ENCODE results near the gene ZNF521.
A peak's percentile ranks its signal among the peaks of the same experiment; 100 is the strongest.

The ZNF521 gene

DNA sequence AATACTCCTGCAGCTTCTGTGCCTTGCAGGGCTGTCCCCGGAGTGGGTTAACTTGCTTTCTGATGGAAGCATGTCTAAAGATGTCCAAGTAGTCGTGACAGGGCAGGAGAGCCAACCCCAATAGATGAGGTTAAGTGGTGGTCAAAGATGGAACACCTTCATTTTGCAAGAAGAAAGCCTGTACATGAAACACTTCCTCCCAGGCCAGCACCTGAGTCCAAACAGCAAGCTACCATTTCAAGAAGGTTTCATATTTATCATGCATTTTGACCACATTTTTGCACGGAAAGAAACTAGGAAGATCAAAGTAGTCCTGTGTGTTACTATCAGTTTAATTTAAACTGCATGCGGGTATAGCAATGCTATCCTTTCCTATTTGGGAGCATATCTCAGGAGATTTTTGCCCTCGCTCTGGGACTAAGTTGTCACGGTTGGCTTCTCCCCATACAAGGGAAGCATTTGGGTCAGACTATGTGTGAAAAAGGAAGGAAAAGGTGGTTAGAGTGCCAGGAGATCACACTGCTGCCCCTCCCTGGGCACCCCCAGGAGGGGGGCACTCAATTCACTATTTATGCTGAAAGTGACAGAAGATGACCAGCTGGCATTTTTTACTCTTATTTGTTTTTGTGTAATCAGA, 187.6 kb downstream of the ZNF521 start:
- peak in 1 of 6 experiments; percentile 1 for DNase-seq

DNA sequence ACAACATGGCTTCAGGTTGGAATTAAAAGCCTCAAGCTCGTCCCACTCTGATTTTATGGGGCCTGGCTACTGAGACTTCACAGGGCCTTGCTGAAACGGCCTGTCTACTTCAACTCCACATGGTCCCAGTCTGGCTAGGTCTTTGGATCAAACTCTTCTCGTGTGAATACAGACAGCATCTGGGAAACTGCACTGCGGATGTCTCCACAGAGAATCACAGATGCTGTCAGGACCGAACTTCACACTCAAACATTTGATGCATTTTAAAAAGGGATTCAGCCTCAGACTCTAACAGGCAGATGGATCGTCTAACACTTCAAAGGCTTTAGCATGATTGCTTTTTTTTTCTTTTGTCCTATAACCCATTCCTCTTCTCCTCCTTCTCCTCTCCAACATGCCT, 198.5 kb downstream of the ZNF521 start:
- DNase-seq = no peak

DNA sequence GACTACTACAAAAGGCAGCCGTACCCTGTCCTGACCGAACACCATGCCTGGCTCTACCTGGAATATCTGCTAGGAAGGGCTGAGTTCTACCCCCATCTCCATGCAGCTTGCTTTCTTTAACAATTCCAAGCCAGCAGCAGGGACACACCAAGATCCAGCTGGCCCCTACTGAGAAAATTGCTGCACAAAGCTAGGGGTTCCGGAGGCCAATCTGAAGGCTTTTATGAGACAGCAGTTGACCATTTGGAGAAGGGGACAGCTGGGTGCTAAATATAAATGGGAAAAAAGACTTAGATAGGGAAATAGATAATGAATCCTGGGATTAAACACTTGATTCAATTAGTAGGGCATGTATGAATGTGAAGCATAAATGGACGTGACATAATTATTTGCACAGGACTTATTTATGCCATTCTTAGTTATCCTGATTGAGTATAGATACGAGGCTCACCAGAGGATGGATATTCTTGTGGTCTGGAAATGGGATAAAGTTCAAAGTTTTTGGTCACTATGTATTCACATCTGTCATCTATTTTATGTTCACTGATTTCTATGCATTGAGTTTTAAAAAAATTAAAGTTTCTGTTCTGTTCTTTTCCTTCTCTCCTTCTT, 204.0 kb downstream of the ZNF521 start:
- no peak for DNase-seq

DNA sequence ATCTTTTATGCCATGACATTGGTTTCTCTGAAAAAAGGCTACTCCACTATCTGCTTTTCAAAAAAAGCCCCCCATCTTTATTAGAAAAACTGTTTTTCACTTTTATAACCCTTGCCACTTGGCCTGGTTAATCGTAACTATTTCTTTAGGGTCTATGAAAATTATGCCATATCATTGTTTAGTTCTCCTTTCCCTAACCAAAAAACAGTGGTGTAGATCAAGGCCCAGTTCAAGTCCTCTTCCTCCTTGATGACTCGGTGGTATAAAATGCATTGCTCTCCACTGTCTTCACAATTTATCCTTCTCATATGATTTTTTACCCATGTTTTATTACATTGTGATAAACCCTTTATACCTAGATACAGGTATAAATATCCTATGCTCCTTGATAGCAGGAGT, 205.5 kb downstream of the ZNF521 start:
- no peak for DNase-seq

DNA sequence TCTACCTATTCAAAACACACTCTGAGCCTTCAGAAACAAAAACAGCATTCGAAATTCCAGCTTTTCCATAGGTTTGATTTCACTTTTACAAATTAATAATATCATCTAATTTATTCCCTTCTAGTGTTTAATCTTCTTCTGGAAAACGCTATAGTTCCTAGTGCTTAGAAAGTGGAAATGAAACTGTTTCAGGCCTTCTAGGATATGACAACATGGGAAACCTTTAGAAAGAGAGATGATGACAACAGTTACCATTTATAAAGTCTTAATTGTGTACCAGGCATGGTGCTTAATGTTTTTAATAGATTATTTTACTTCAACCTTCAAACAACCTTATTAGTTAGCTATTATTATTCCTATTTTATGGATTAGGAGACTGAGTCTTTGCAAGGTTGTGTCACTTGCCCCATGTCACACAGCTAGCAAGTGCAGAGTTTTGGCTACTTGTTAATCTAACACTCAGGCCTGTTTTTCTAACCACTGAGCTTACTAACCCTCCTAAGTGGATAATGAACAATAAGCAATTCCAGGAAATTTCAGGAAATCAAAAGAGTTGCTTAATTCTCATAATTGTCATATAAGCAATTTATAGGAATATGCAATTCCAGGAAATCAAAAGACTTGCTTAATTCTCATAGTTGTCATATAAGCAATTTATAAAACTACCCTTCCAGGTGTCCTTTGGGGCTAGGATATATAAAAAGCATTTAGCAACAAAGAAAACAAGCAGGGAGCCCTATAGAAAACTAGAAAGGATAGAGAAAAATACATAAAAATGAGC, 206.0 kb downstream of the ZNF521 start:
- DNase-seq = no peak

DNA sequence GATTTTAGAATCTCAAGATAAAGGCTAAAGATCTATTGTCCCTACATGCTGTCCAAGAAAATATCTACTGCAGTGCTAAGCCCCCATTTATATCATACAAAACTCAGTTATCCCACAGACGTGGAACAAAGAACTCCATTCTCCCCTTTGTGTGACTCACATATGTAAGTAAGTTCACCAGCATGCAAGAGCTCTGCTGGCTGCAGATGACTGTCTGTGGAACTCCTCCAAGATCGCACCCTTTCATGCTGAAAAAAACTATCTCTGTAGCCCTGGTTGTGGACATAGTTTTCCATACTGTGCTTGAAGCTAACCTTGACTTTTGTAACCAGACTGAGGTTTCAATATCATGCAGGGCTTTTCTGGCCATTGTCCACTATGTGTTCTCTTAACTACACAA, 207.1 kb downstream of the ZNF521 start:
- no peak for DNase-seq

DNA sequence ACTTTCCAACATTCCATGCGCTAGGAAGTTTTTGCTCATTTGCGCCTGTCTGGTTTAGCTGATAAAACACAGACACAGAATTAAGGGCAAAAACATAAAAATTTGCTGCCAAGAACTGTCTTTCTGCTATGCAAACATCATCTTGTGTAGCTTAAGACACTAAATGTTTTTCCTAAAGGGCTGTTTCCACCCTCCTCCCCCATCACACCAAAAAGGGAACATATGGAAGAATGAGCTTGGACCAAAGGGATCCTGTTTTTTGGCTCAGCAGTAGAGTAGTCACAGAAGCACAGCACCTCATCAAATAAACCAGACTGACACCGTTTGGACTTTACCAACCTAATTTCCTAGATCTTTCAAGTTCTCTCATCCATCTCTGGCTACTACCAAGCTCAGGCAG, 210.1 kb downstream of the ZNF521 start:
- DNase-seq = no peak

DNA sequence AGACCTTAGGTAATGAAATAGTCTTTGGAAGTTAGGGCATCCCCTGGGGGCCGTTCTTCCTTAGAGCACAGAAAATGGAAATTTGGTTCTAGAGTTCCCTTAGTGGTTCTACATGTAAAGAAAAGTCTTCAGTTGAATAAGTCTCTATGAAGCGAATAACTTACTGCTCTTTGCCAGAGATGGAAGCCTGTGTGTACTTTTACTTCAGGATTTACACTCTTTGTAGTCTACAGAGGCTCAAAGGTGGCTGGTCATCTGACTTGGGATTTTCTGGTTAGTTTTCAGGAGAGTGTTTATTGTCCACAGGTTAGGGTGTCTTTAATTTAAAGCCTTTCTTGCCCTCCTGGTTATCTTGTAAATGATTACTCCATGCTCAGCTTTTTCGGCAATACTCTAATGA, 210.6 kb downstream of the ZNF521 start:
- DNase-seq = no peak

DNA sequence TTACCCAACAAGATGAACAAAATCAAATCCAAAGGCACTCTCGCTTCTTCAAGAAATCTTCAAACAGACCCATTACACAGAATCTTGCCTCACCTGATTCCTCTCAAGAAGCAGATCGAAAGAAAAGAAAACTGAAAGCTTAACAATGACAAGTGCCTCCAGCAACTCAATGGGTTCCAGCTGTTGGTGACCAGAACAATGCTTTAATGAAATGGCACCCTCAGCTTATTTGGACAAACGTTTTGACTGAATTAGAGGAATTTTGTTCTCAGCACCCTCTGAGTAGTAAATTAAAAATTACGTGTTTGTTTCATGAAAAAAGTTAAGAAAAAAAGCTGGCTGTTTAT, 211.0 kb downstream of the ZNF521 start:
- no peak for DNase-seq

DNA sequence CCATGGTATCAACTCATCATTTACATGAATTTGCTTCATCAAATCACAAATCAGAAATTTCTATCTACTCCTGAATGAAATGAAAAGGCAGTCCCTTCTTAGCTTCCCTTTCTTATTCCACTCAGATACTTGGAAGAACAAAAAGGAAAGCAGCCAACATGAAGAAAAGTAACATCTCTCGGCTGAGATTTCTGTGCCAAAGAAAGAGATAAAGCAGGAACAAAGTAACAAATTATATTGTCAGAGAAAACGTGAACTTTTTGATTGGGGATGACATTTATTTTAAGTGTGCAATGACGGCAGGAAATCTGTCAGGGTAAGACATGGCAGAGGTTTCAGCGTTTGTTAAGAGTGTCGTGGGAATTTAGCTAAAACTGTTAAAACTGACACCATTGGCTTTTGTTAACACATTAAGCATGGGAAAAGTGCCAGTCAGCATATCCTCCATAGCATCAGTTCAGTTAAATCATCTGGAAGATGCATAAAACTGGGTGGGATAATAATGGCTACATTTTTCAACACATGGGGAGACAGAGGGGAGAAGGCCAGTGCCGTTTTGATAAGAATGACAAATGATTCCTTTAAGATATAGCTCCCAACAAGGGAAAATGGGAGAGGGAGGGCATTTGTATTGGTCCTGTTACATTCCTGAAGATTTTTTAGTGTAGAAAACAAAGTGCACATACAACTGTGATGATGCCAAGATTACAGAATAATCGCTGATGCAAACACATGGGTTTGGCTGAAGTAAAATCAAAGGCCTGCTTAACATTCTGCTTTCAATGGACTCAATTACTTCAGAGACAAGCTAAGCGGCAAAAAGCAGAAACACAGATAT, 211.6 kb downstream of the ZNF521 start:
- DNase-seq = no peak

DNA sequence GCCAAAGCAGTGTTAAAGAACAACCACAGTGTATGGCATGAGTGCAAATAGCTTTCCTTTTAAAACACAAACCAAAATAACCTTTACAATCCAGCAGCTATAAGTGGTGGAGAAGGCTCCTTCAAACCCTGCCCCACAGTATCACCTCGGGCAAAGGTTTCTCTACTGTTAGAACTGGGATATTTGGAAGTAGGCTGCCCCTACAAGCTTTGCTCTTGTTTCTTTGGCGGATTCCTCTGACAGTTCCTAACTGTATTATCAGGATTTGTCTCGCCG, 214.8 kb downstream of the ZNF521 start:
- no peak for DNase-seq

DNA sequence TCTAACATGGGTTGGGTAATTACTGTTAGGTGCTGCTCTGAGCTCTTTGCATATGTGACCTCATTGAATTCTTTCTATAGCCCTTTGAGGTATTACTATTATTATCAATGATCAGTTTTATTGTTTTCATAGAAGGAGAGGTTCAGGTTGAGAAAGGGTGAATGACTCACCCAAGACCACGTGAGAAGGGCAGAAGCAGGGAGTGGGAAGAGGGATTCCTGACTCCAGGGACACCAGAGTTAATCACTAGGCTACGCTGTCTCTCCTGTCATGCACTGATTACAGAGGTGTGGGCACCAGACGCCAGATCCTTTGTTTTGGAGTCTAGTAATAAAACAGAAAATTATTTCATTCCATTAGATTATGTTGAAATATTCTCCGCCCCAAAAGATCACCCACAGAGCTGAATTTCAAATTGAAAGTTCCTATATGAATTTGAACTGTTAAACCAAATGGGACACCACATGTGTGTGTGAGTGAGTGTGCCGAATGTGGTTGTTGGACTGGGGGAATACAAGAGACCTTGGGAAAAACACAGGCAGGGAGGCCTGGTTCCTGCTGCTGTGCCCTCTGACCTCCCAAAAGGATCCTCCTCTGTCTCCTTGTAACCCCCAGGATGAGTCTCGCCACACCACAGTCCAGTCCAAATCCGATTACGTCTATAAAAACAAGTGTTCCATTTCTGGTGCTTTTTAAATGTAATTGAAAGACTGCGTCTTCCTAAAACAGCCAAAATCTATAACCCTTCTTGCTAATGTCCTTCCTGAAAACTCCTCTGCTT, 215.4 kb downstream of the ZNF521 start:
- no peak for DNase-seq

DNA sequence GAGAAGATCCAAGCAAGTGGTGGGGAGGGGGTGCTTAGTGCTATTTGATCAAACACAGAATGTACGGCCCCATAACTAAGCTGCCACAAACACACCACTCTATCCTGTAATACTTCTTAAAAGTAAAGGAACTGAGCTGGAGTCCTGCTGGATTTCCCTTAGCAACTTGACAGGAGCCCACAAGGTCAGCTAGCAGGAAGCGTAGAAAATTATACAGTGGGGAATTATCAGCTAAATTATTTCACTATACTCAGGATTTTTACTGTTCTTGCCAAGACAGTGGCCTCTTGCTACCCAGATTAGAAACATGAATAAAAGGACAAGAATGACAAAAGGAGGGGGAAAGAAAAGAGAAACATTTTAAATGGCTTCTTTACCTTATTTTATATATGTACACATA, 217.1 kb downstream of the ZNF521 start:
- DNase-seq = no peak

DNA sequence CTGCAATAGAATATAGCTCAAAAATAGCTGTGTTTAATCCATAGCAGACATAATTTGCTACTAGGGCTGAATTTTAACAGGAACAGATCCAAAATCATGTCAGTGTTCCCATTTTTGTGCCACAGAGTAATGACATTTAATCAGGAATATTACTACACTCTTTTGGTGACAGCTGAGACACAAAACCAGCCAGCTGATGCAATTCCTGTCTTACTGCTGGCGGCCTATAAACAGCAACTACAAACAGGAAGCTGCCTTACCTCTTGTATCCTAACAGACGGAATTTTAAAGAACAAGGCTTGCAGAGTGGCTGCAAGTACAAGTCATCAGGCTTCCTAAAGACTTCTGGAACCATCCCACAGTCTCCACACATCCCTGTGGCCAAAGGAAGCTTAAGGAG, 218.1 kb downstream of the ZNF521 start:
- DNase-seq = no peak

DNA sequence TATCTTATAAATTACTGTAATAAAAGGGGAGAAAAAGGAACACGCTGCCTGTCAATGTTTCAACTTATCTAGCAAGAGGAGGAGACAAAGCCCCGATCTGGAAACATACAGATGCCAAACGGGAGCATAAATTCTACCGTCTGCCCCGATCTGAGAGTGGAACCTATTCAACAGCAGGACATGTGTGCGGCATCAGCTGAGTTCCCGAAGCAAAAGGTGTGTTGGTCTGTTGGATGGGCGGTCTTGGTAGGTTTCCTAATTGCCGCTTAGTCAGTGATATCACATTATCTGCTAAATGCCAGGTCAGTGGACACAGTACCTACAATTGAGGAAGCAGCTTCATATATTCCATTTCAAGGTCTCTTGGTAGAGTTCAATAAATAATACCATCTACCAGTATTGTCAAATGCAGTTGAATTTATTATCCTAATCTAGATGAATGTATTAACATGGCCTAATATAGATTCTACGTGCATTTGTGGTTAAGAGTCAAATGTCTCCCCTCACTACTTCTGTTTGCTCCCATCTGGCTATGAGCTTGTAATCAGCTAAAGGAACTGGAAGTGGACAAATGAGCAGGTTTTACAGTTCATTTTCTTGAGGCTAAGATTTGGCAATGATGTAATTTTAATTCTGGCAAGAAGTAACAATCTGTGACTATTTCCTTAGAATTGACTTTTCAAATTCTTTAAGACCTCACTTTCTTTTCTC, 219.0 kb downstream of the ZNF521 start:
- no peak for DNase-seq

DNA sequence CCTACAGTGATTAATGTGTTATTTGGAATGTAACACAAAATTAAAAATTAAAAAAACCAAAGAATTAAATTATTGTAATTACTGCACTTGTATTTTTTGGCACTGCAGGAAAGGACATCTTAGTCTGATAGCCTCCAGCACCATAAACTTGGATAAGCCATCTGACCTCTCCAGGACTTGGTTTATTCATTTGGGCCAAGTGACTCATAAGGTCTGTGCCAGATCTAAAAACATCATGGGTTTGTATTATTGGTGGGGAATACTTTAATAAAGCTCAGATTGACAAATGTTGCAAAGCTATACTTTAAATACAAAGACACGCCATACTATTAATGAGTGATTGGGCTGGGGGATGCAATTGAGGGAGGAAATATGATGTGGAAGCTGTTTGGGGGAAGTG, 225.2 kb downstream of the ZNF521 start:
- DNase-seq = no peak

DNA sequence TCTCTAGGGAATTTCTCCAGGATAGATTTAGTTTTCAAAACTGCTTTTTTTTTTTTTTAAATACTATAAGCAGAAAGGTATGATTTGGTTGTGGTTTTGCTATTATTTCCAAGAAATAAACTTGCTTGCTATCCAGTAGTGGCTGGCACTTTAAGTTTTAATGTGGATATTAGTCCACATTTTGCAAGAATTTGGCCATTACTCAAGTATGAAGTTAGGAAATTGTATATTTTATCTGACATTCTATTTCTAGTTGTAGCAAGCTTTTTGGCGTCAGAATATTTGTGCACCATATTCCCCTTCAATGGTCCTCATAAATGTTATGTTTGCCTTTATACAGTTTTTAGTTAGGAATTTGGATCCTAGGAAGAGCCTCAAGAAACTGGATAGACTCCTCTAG, 226.3 kb downstream of the ZNF521 start:
- no peak for DNase-seq

DNA sequence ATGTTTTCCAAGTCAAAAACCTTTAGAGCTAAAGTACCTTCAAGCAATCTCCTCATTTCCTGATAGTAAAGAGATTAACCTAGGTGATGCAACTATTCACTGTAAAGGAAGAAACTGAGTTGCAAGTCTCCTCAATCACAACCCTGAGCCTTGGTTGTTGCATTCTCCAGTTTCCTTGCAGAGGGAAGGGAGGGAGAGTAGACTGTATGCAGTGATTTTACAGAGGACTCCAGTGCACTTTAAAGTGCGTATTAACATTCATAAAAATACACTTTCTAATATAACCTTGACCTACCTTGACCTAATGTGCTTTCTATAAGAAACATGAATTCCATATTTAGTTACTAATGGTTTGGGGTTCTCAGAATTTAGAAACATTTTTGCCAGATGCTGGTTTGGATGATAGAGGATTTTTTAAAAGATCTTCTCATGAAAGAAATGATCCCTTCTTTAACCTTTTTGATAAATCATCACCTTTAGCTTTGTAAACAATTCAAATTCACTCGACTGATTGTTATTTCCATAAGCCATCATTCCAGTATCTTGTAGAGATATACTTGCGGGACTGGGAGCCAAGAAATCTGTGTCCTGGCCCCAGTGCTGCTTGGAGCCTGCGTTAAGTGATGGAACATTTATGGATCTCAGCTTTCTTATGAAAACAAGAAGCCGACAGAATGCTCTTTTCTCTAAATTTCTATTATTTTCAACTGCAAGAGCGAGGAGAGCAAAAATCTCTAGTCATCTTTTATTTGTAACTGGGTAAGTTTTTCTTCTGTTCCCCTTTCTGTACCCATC, 228.3 kb downstream of the ZNF521 start:
- DNase-seq = no peak

DNA sequence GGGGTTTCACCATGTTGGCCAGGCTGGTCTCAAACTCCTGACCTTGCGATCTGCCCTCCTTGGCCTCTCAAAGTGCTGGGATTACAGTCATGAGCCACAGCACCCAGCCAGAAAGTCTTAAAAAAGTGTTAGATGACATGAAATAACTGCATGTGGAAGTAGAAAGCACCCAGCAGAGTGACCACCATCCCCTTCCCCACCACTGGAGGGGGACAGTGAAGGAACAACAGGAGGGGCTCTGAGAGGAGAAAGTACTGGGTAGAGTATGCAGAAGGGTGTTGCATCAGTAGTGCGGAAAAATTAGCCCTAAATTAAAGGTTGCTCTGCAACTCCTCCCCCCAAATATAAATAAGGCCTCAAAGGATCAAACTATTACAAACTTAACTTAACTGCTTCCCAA, 230.5 kb downstream of the ZNF521 start:
- no peak for DNase-seq

DNA sequence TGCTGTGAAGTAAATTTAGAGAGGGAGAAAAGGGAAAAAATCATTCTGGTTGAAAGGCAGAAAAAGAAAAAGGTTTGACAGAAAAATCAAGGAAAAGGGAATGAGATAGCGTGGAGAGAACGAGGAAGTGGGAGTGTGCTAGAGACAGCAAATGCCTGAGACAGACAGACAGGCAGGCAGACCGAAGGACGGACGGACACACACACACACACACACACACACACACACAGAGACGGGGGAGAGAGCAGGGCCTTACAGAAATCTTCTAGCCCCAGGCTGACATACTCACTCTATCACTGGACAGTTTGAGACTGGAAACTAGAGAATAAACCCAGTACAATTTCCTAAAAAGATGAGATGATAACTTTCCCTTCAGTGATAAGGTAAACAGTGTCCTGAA, 238.4 kb downstream of the ZNF521 start:
- no peak for DNase-seq

DNA sequence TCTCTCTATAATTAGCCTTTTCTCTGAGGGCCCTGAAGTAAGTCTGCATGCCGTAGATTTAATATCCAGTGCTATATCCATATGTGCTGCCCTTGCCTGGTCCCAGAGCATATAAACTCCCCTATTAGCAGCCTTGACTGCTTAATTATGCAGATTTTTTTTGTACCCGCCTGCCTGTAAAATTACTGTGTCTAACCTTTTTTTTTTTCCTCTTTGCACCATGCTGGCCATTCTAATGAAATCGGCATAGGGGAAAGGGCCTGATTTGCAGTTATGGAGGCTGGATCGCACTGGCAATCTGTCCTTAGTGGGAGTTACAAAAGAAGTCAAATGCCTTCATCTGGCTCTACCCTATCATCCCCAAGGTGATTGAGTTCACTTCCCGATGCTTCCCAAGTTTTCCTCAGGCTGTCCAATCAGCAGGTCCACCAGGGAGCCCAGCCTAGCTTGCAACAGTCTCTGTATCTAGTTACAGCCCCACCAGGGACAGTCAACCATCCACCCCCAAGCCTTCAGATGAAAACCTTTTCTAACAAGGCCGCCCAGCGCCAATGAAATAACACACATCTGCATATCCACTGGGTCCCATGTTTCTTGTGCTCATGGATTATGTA, 239.0 kb downstream of the ZNF521 start:
- DNase-seq = no peak

Measured in stimulated activated naive CD4-positive, alpha-beta T cell (primary cell).